Activated T-cell treated with anti-CD3 and anti-CD28 coated beads for 1 hour (primary cell): ENCODE measurements around the gene PHKA2.
A peak's percentile ranks its signal among the peaks of the same experiment; 100 is the strongest.

Experiments
- DNase-seq: peaks from one replicate; pipeline ENCODE4 v3.0.0-alpha.2; 2020; ENCODE audit warnings: low read depth

PHKA2 gene

DNA sequence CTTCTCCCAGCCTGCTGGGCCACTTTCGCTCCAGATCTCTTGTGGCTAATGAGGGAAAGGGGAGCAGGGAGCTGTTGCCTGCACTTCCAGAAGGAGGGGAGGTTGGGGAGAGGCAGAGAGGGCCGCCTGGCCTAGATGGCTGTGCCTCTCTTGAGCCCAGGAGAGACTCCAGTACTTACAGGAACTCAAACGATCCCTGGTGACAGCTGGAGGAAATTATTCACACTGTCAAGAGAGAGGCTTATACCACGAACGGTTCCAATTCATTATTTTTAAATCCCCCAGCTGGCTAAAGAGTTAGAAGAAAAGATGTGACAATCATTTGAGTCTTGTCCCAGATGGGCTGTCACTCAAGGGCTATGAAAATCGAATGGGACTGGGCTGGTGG, 96.1 kb downstream of the PHKA2 start:
- DNase-seq: no peak

GRCh38 chrX:18887177-18887824, 96.6 kb downstream of the PHKA2 start:
- DNase-seq: no peak

DNA sequence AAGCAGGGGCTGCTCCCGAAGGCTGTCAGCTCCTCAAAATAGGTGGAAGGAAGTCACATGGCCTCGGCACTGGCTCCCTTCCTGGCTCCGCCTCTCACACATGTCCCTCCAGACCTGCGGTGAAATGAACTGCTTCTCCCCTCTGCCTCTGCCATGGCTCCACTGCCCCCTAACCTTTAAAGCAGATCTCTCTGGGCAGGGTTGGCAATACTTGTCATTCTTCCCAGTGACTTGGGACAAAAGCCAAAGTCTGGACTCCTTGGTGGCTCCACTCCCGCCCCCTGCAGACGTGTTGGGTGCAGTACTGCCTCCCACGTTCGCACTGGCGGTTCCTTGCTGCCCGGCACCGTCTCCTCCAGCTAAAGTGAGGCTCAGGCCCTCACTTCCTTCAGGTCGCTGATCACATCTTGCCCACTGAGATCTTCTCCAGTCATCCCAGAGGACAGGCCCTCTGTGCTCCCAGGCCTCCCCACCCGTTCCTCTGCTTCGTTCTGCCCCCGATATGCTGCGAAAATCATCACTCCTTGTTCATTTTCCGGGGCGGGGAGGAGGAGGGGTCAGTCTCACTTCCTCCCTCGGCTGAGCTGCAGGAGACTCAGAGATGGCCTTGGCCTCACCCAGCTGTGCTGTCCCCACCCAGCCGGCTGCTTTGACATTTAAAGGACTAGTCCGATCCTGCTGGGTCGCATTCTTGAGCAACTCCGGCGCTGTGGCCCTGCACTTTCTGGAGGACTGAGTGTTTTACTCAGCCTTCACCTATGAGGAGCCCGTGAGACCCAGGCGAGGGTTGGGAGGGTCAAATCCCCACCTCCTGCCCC, 97.4 kb downstream of the PHKA2 start:
- DNase-seq: peak; percentile 11

- no peak for DNase-seq
Observed at GRCh38 chrX:18886005-18886343, 97.9 kb downstream of the PHKA2 start.

DNA sequence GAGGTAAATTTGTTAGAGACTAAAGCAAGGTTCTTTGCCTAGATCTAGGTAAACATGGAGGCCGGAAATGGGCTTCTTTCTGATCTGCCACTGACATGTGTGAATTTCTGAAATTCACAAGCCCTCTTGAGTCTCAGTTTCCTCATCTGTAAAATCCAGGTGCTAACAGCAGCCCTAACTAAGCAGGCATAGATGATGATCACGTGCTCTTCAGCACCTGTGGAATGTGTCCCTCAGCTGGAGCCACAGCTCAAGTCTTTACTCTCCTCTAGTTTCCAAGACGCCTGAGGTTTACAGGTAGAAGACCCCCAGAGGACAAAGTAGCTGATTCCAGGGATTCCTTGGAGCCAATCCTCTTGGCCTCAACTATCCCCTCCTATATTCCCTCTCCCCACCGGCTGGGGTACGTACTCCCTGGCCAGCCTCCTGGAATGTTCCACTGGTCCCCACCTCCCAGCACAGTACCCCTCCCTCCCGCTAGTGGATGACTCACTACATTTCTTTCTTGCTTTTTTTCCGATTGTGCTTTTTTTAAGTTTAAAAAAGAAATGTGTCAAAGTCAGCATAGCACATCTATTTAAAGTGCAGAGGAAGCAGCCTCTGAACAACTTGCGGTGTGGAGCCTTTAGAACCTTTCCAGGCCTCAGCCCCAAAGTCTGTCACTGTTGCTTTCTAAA, 98.4 kb downstream of the PHKA2 start:
- no peak for DNase-seq

DNA sequence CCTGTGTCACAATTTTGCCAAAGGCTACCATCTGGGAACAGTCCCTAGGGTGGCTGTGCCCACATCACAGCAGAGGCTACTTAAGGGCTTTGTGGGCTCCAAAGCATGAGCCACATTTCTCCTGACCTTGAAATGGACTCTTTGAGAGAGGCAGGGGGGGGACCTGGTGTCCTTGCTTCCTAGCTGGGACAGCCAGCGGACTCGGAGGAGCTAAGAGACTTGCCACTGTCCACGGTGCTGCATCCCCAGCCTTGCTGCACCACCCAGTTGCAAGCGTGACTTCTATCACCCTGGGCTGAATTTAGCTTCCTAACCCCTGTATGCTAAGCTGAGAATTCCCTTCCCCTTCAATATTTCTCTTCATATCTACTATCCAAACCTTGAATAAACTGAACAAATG, 99.0 kb downstream of the PHKA2 start:
- DNase-seq: no peak

DNA sequence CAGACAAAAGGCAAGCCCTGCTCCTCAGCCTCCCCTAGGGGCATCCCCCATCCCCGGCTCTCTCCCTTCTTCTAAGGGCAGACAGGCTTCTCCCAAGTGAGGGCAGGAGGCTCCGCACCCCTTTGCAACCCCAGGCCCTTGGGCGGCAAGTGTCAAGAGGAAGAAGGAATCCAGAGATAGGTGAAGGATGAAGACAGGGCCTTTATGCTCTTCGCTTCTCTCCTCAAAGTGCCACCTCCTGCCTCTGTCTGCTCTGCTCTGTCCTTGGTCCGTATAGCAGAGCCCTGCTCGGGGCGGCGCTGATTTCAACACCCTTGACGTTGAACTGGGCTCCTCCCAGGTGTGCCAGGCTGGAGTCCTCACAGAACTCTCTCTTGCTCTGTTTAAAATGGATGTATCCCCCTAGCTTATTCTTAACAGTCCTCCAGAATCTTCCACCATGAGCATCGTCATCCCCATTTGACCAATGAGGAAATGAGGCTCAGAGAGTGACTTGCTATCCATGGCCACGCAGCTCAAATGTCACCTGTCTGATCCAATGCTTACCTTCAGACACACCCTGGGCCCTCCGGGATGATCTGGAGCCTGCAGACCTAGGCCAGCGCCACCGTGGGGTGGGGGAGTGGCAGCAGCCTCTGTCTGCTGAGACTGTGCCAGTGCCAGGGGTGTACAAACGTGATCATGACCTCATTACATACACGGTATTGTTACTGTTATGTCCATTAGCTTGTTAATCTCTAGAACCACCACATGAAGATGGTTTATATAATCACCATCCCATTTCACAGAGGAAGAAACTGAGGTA, 99.8 kb downstream of the PHKA2 start:
- DNase-seq: no peak

DNA sequence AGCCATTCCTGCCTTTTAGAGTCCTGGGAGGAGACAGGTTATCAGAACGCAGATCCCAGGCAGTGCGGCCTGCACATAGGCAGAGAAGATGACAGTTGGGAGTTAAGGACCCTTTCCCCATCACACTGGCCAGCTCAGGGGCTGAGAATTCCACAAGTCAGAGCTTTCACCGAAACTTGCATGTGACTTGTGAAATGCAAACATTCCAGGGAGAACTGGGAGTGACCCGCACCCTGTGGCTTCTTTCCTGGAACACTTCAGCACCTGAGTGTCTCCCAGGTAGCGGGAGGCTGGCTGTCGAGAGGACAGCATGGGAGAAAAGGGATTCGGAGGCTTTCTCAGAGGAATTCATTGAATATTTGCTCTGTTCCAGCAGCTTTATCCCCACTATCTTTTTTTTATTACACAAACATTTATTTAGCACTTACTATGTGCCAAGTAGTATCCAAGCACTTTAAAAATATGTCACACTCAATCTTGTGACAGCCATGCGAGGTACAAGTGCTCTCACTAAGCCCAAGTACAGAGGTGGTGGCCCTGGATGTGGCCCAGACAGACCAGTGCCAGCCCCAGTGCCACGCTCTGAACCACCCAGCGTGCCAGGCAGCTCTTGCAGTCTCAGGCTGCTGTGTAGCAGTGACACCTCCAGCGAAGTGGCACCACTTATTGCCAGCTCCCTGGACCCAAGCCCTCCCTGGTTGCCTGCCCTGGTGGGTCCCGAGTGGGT, 100.5 kb downstream of the PHKA2 start:
- DNase-seq: no peak

DNA sequence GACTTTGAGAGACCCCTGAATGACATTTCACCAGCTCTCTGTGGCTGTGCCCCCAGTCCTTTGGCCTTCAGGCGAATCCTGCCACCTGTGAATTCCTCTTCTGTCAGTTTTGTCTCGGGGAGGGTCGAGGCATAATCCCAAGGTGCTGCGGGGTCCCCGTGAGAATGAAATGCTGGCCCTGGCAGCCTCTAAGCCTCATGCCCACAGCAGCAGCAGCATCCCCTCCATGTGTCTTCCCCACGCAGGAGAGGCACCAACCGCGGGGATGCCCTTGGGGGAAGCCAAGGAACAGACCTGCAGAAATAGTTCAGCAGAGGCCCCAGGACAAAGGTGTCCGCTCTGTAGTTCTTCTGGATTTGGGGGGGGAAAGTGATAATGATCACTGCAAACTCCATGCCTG, 104.8 kb downstream of the PHKA2 start:
- no peak for DNase-seq

GRCh38 chrX:18877469-18877868, 106.4 kb downstream of the PHKA2 start:
- no peak for DNase-seq

- DNase-seq: no peak
Observed at GRCh38 chrX:18875256-18875878, 108.5 kb downstream of the PHKA2 start.

GRCh38 chrX:18874560-18875255, 109.2 kb downstream of the PHKA2 start:
- no peak for DNase-seq

DNA sequence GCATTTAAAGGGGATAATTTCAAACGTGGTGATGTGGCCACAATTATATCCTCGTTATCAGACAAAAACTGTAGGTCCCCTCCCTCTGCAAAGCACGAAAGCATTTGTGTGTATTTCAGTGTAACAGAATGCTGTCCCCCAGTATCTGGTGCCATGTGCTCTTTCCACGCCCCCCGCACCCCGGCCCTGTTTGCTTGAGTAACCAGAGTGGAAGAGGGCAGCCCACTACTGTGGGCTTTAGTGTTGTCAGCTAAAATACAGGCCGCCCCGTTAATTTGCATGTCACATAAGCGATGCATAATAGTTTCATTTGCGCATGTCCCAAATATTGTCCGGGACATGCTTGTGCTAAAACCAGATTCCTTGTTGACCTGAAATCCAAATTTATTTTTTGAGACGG, 110.1 kb downstream of the PHKA2 start:
- DNase-seq: no peak

DNA sequence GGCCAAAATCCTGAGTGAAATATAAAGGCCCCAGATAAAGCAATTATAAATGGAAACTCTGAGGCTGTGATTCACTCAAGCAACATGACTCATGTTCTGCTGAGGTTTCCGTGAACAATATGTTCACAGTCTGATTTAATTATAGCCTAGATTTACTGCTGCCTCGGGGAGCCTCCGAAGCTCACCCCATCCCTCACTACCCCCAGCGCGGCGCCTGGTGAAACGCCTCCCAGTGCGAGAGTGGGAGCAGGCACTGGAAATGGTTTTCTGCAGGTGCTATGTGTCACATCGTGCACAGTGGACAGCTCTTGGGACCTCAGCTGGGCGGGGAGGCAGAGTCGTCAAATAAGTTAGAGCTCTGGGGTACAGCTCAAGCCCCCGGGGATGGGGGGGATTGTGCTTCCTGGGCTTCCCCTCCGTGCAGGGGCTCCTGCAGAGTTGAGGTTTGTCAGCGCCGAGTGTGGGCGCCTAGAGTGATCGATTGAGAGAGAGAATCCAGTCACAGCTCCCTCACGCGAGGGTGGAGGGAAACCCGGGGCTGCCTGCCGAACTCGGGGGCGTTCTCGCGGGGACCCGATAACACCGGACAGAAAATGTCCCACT, 110.6 kb downstream of the PHKA2 start:
- DNase-seq: no peak

DNA sequence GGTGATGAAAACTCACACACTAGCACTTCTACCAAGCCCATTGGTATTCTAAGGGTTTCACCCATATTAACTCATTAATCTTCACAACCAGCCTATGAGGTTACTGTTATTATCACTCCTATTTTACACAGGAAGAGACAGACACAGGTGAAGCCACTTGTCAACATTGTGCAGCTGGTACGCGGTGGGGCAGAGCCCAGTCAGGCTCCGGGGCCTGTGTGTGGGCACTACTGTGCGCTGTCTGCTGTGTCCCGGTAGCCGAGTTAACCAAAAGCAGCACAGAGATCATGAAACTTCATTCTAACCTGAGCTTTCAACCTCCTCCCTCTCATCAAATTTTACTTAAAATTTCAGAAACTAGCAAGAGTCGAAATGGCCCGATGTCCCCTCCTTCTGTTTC, 111.3 kb downstream of the PHKA2 start:
- no peak for DNase-seq

- DNase-seq: no peak
Observed at GRCh38 chrX:18871970-18872369, 111.9 kb downstream of the PHKA2 start.

GRCh38 chrX:18871161-18871890, 112.6 kb downstream of the PHKA2 start:
- DNase-seq: no peak

DNA sequence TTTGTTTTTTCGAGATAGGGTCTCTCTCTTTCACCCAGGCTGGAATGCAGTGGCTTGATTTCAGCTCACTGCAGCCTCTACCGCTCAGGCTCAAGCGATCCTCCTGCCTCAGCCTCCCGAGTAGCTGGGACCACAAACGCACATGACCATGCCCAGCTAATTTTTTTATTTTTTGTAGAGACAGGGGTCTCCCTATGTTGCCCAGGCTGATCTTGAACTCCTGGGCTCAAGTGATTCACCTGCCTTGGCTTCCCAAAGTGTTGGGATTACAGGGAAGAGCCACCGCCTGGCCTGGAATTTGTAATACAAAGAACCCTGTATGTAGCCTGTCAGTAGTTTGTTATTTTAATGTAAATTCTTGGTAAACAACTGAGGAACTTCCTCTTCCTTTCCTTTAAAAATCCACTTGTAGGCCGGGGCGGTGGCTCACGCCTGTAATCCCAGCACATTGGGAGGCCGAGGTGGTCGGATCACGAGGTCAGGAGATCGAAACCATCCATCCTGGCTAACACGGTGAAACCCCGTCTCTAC, 119.5 kb downstream of the PHKA2 start:
- DNase-seq: no peak

DNA sequence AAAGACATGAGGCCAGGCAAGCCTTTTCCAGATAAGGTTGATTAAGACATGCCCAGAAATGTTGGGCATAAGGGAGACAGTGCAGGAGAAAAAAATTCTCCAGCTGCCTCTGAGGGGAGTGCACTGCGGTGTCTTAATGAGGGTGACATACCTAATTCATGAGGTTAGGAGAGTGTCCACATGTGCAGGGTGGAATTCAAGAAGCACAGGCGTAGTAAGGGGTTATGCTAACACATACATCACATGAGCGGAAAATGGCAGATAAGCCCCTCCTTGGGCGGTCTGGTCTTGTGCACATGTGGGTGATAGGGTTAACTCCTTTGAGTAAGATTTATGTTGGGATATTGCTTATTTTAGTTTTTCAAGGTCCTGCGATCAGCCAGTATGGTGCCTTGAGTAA, 122.4 kb downstream of the PHKA2 start:
- DNase-seq: no peak
